Stimulated activated CD8-positive, alpha-beta memory T cell treated with anti-CD3 and anti-CD28 coated beads, Interleukin-12 subunit alpha, Interleukin-12 subunit beta, amount 100 ng/mL, for 1 hour (primary cell): ENCODE data around the gene PITPNC1.
A peak's percentile ranks its signal among the peaks of the same experiment; 100 is the strongest.
"Not testable (repeated sequence)": the region's sequence is repeated elsewhere in the genome, so short reads cannot be mapped to it uniquely, and the experiment has no call there.

Experiments used
- DNase-seq: peaks from one replicate; pipeline ENCODE4 v3.0.0-alpha.2; 2020; ENCODE audit warnings: low read depth

PITPNC1 gene

GRCh38 chr17:67515490-67516083 lies 138.5 kb downstream of the PITPNC1 start:
- no peak for DNase-seq

GRCh38 chr17:67516571-67516970 lies 139.5 kb downstream of the PITPNC1 start:
- DNase-seq: not testable (repeated sequence)

GRCh38 chr17:67517325-67517724 lies 140.2 kb downstream of the PITPNC1 start:
- DNase-seq: no peak

GRCh38 chr17:67518876-67519275 lies 141.8 kb downstream of the PITPNC1 start:
- DNase-seq: no peak

GRCh38 chr17:67519801-67520251 lies 142.7 kb downstream of the PITPNC1 start:
- DNase-seq: no peak

GRCh38 chr17:67520252-67520906 lies 143.3 kb downstream of the PITPNC1 start:
- peak; percentile 1 for DNase-seq

DNA sequence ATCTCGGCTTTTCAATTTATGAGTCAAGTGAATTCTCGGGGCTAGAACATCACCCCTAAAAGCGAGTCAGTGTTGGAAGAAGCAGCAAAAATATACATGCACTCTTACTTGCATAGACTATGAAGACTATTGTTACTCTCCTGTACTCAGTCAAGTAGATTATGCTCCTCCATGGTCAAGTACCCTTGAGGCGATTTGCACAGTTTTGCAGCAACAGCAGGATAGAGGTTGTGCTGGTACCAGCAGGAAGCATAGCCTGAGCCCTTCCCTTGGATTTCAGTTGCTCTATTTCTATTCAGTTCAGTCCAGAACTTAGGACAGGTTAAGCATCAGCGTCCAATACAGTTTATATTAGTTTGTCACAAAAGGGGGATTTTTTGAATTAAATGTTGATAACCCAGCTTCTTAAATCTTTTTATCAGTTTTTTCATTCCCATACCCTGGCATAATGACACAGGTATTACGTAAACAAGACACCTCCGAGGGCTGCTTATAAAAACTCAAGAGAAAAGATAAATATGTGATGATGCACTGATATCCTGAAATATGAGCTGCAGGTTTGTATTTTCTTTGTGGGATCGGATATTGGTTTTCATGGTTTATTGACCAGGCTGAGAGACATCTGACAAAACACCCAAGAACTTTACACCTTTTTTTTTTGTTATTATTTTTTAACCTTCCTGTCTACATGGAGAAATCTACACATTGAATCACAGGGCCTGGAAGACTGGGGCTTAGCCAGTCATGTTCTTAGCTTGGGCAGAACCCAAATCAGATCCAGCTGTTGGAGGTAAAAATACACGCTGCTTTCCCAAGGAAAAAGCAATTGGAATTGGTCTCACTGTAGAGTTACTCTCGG lies 144.1 kb downstream of the PITPNC1 start:
- DNase-seq: no peak

DNA sequence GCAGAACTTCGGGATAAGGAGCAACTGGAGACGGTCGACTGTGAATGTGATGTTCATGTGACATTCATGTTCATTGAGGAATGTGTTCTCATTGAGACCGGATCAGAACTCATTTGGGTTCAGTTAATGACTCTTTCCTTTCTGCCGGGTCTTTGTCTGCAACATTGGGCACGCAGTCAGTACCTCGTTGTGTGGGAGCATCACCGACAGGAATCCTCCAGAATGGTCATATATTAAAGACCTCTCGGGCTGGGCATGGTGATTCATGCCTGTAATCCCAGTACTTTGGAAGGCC lies 144.6 kb downstream of the PITPNC1 start:
- no peak for DNase-seq

DNA sequence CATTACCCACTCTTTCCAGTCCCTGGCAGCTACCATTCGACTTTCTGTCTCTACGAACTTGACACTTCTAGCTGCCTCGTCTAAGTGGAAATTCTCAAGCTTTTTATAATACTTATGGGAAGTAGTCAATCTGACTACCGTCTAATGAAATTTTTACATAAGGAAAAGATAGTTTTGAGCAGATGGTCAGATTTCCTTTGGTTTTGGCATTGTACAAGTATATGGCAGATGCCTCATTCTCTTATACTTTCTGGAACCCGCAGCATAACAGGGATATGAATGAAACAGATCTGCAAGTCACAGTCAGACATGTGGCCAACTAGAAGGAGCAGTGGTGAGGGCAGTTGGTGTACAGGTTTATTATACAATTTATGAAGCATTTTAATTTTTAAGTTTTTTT lies 146.0 kb downstream of the PITPNC1 start:
- DNase-seq: no peak

GRCh38 chr17:67525239-67526135 lies 148.4 kb downstream of the PITPNC1 start:
- no peak for DNase-seq

DNA sequence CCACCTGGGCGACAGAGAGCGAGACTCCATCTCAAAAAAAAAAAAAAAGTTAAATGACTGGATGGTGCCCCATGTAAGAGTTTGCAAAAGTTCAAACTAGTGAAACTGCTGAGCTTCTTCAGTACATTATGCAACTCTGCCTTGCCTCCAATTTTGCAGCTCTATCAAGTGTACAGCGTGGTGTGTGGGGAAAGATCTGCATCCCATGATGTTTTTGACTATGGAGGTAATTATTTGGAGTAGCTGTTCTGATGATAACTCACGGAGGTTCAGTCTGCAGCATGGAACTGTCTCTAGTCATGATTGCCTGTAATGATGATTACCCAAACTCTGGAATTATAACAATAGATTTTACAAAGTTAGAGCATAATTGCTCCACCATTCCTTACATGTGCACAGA lies 149.6 kb downstream of the PITPNC1 start:
- DNase-seq: no peak

DNA sequence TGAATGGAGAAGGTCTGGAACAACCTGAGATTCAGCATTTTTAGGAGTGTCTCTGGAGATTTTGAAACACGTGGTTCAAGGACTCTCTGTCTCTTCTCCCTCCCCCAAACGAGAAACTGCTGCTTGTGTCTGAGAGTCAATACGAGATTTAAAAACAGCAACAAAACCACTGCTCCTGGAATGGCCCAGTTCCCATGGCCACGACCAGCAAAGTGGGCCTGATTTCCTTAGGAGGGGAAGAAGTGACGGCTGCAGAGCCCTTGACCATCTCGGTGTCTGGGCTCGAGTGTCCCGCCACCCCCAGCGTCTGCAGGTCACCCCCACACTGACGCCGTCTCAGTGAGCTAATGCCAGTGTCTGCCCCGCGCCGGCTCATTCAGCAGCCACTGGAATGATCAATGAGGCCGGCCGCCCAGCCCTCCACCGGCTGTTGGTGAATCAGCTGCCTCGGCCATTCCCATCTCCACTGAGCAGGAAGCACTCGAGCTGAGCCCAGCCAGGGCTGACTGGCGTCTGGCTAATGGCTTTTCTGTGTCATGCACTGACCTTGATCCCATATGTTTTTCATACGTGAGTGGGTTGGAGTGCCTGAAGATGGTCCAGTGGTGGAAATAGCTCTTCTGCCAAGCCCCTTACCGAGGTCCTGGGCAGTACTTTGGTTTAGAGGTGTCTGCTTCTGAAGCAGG lies 151.8 kb downstream of the PITPNC1 start:
- no peak for DNase-seq

DNA sequence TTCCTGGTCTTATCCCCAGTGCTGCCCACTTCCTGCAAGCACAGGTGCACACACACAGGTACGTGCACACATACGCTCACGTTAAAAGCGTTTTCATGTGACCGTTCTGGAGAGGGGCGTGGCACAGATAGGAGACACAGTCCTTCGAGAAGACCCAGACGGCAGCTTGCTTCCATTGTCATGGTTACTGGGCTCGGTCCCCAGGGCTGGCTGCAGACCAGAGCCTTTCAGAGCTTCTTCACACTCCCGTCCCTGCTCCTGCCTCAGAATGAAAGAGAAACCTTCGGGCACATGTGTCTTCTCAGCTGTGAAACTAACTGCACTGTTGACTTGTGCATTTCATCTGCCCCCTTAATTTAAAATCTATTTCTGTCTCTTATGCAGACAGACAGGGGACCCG lies 154.2 kb downstream of the PITPNC1 start:
- DNase-seq: no peak

DNA sequence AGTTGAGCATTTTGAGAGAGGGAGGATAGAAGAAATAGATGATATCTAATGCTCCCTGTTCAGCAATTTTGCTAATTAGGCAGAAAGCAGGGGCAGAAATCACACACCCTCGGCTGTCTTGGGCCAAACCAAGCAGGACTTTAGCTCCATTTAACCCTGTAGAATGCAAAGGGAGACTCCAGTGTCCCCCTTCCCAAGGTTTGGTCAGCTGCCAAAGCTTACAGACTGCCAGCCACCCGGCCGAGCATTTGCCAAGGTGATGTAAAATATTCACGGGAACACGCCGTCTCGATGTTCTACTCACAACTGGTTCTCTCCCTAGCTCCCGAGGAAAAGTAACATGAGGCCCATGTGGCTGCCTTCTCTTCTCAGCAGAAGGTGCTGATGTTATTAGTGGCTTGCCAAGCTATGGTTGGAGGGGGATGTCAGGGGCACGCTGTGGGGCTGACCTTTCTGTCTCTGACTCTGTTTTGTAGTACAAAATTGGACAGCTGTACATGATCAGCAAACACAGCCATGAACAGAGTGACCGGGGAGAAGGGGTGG lies 155.3 kb downstream of the PITPNC1 start:
- DNase-seq: no peak

DNA sequence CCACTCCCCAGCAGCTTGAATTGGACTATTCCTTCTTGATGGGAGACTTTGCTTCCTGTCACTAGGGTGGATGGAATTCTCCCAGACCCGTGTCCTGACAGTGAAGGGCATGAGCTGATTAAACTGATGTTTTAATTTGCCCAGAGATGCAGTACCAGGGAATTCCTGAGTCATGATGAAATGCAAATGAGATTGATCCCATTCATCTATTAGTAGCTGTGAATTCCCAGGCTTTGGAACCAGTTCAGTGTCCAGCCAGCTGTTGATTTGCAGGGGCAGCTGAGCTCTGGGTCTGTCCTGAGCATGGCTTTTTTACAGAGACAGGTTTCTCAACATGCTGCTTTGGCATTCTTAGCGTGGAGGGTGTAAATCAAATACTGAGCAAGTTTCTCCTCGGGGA lies 157.9 kb downstream of the PITPNC1 start:
- DNase-seq: no peak

DNA sequence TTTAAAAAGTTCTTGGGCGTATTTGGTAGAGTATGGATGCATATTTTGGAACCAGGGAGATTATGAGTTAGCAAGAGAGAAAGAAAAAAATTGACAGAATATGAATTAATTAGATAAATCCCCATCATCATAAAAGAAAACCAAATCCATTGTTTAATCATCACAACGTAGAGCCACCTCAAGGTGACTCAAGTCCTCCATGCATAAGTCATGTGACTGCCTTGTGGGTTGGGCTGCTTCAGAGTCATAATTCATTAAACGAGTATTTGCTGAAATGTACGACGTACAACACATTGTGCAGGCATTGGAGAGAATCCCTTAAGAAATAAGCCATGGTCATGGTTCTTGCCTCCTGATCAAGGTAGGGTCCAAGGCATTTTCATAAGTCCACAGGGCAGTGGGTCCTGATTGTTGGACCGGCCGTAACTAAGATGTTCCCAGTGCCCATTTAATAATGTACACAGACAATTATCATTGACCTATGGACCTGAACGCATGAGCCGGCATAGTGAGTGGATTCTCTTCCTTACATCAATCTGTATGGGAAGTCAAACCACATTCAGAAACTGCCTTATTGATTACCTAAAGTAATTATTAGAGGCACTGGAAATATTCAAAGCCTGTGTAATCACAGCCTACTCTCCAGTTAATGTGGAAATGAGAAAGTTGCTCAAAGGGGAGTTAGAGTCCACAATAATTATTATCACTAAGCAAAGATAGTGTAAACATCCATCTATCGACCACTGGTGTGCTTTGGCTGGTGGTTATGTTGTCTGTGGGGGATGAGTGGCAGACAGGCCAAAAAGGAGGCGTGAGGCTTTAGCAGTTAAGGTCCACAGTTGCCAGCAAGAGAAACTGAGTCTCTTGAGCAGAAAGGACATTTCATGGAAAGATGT lies 165.4 kb downstream of the PITPNC1 start:
- DNase-seq: no peak

- no peak for DNase-seq
These were observed 167.4 kb downstream of the PITPNC1 start for GRCh38 chr17:67544364-67544955.

DNA sequence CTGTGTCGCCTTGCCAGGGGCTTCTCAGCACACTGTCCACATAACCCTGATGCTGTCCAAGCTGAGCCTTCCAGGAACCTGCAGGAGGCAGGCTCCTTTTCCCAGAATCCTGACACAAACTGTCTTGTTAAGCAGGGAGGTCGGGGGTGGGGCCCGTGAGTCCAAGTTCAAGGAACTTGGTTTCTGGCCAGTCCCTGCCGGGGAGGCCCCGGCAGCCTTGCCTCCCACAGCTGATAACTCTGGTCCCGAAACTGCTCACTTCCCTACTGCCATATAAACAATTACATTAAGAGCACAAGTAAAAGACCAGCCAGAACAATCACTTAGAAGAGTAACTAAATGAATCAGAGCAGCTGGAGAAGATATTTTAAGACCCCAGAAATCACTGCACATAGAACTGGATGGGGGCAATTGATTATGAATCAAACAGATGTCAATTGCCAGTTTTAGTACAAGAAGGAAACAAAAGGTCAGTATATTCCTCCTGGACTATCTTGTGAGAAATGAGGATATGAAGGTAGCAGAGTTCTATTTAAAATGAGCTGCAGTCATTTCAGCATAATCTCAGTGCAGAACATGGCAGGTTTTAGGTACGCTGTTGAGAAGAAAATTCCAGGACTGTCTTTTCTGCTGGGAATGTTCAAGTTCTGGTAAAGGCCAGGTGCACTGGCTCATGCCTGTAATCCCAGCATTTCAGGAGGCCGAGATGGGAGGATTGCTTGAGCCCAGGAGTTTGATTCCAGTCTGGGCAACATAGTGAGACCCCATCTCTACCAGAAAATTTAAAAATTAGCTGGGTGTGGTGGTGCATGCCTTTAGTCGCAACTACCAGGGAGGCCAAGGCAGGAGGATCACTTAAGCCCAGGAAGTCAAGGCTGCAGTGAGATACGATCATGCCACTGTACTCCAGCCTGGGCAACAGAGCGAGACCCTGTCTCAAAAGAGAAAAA lies 169.8 kb downstream of the PITPNC1 start:
- DNase-seq: no peak

GRCh38 chr17:67548693-67549092 lies 171.6 kb downstream of the PITPNC1 start:
- DNase-seq: no peak
